Measurements from ENCODE around the gene KIAA1958.
"Not testable (repeated sequence)": the region's sequence is repeated elsewhere in the genome, so short reads cannot be mapped to it uniquely, and the experiment has no call there.

GRCh38 chr9:112673221-112673620 lies 186.6 kb downstream of the KIAA1958 start:
- TF ChIP-seq TAF1 (conservative IDR thresholded peaks at IDR 0.05); RAD21 (IDR thresholded peaks at IDR 0.05): not testable (repeated sequence)

All from liver (tissue), 2 donors.